HG03097 (cell line): ENCODE results near the gene PLEKHA5.
"Not testable (repeated sequence)": the region's sequence is repeated elsewhere in the genome, so short reads cannot be mapped to it uniquely, and the experiment has no call there.

Experiments
- ATAC-seq: cut with Tn5 transposase; IDR thresholded peaks from one replicate; pipeline ENCODE4 v1.9.1; 2021; ENCODE audit not compliant: unreplicated experiment, low FRiP score

The PLEKHA5 gene, protein sequence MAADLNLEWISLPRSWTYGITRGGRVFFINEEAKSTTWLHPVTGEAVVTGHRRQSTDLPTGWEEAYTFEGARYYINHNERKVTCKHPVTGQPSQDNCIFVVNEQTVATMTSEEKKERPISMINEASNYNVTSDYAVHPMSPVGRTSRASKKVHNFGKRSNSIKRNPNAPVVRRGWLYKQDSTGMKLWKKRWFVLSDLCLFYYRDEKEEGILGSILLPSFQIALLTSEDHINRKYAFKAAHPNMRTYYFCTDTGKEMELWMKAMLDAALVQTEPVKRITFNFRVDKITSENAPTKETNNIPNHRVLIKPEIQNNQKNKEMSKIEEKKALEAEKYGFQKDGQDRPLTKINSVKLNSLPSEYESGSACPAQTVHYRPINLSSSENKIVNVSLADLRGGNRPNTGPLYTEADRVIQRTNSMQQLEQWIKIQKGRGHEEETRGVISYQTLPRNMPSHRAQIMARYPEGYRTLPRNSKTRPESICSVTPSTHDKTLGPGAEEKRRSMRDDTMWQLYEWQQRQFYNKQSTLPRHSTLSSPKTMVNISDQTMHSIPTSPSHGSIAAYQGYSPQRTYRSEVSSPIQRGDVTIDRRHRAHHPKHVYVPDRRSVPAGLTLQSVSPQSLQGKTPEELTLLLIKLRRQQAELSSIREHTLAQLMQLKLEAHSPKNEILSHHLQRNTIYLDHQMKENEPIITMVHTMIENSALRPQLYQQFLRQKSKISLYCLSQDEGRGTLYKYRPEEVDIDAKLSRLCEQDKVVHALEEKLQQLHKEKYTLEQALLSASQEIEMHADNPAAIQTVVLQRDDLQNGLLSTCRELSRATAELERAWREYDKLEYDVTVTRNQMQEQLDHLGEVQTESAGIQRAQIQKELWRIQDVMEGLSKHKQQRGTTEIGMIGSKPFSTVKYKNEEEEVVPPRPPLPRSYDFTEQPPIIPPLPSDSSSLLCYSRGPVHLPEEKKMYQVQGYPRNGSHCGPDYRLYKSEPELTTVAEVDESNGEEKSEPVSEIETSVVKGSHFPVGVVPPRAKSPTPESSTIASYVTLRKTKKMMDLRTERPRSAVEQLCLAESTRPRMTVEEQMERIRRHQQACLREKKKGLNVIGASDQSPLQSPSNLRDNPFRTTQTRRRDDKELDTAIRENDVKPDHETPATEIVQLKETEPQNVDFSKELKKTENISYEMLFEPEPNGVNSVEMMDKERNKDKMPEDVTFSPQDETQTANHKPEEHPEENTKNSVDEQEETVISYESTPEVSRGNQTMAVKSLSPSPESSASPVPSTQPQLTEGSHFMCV

DNA sequence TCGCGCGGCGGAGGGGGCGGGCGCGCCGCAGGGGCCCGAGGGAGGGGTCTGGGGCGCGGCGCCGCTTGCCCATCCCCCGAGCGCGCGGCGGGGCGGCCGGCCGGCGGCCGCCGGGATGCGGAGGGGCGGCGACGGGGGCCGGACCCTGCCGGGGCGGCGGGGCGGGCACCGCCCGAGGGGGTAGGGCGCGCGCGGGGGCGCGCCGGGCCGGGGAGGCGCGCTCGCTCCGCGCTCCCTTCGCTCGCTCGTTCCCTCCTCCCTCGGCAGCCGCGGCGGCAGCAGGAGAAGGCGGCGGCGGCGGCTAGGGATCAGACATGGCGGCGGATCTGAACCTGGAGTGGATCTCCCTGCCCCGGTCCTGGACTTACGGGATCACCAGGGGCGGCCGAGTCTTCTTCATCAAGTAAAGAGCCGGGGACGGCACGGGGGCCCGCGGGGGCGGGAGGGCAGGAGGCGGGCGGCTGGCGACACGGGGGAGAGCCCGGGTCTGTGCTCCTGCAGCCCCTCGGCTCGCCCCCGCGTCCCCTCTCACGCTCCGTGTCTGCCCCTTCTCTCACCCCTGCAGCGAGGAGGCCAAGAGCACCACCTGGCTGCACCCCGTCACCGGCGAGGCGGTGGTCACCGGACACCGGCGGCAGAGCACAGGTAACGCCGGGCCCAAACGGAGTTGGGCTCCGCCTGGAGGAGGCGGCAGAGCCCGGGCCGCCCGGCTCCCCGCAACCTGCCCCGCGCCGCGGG is at the start of gene PLEKHA5:
PLEKHA5 (plus strand) TSS at position 248 of the 738 bp plus-strand sequence; CDS start at position 315, 67 bp downstream.
- no peak for ATAC-seq

DNA sequence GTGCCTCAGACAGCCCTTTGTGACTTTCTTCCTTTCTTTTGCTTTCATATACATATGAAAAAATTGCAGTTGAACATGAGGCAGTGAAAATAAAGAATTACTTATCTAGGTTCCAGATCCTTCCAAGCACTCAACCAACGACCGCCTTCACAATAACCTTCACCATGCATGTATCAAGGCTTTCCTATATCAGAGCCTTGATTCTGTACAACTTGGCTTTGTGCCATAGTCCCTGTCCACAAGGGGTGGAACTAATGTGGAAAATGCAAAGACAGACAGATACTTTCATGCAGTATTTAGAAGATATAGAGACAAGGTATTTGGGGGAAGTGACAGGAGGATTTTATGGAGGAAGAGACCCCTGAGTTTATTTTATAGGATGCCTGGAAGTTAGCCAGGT is 48.6 kb upstream of the PLEKHA5 start:
- ATAC-seq, result no peak

DNA sequence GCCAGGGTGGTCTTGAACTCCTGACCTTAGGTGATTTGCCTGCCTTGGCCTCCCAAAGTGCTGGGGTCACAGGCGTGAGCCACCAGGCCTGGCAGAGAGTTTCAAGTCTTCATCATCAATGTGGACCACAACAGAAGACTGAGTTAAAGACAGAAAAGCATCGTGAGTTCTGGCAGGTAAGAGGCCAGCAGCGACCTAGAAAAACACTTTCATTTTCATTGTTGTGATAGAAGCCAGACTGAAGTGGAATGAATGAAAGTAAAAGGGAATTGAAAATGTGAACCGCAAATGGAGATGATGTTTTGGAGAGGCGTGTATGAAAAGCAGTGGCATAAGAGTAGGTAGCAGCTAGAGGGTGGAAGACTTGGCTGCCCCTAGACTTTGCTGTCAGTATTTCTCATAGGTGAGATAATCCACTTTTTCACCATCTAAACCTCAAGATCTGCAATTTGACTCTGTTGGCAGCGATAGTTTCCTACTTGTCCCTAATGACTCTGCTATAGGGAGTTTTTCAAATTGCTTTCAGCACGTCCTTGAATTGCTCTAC is 47.1 kb upstream of the PLEKHA5 start:
- no peak for ATAC-seq

DNA sequence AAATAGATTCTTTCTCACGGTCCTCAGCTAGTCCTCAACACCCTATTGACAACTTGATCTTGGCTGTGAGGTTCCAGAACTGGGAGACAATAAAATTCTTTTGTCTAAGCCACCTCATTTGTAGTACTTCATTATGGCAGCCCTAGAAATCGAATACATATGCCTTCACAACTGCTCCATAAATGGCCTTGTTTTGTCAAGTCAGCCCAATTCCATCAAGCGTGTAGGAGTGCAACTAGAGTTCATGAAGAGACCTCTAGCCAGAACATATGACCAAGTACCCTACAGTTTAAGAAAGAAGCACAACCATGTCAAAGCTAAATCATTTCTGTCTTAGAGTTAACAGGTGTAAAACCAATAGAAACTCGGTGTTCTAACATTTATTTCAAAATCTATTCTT is 45.0 kb upstream of the PLEKHA5 start:
- no peak for ATAC-seq

DNA sequence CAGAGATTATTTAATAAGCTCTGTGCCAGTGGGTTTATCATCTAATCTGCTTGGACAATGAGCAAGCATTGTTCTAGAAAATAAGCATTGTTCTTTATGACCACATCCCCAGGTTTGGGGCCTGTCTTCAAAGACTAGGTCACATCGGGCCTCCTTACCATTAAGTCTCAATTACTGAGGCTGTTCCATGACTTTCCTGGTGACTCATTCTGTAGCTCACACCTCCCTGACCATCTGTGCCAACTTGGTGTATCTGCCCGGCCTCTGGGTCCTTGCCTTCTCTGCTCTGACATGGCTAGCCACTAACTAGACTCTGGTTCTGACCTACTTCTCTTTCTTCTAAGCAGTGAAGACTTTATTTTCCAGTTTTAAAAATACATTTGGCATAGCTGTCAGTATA is 44.4 kb upstream of the PLEKHA5 start:
- ATAC-seq, result no peak

DNA sequence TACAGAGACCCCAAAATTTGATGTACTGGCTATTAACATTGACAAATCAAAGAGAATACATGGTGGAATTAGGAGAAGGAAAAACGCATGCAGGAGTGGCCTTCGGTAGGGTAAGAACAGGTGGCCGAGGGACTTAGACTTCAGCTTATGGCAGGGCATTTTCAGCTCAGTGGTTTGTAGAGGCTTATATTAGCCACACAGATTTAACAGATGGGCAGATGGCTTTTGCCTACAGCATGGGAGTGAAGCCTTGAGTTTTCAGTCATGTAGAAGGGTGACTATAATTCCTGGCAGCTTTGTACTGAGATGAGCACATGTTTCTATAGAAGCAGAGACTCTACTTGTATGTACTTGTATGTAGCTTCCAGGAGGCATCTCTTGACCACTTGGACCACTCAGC is 40.9 kb upstream of the PLEKHA5 start:
- no peak for ATAC-seq

DNA sequence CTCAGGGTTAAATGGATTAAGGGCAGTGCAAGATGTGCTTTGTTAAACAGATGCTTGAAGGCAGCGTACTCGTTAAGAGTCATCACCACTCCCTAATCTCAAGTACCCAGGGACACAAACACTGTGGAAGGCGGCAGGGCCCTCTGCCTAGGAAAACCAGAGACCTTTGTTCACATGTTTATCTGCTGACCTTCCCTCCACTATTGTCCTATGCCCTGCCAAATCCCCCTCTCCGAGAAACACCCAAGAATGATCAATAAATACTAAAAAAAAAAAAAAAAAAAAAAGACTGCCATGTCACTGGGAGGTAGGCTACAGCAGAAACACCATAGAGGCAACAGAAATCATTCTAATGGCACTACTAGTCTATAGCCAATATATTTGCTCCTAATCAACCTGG is 37.1 kb upstream of the PLEKHA5 start:
- ATAC-seq, result not testable (repeated sequence)

DNA sequence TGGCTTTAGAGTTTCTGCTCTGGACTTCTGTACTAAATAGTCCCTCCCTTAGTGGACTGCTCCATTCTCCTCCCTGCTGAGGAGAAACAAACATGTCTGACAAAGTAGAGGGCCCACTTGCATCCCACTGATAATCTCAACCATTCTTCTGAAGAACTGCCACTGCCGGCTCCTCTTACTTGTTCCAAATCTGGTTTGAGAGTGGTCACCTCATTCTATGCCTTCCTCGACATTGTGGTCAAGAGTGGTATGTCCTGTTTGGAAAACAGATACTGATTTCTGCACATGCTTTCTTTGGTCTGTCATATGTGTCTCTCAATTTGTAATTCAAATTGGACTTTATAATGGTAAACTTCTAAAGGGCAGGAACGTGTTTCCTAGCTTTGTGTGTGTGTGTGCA is 36.3 kb upstream of the PLEKHA5 start:
- no peak for ATAC-seq

DNA sequence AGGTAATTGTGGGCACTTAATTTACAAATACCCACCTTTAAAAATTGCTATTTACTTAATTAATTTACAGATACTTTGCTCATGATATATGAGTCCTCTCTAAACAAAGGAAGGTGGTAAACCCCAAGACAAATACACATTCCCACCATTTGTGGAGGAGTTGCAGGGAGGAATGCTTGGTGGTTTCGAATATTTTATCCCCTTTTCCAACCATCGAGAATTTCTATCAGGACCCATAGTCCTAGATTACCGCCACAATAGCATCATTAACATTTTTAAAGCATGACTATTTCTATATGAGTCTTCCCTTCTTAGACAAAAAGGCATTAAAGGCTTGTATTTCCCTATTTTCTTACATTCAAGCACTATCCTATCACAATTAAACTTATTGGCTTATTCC is 34.2 kb upstream of the PLEKHA5 start:
- no peak for ATAC-seq

DNA sequence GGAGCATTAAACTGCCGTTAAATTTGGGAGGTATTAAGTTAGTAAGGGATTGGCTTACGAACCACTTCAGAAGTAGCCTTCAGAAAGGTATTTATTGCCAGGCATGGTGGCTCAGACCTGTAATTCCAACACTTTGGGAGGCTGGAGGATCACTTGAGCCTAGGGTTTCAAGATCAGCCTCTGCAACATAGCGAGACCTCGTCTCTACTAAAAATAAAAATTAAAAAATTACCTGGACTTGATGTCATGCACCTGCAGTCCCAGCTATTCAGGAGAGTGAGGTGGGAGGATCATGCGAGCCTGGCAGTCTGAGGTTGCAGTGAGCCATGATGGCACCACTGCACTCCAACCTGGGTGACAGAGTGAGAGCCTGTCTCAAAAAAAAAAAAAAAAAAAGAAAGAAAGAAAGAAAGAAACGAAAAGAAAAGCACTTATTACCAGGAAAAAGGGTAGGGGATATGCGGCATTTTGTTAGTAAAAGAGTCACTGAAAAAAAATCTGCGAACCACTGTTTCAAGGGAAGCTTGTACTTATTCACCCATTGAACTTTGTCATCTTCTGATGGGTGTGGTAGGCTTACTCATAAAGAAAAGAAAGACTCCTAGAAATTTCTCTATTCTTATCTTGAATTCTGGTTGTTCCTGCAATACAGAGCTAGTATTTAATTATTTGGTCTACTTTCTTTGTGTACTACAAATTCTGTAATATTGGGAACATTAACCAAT is 33.6 kb upstream of the PLEKHA5 start:
- no peak for ATAC-seq

DNA sequence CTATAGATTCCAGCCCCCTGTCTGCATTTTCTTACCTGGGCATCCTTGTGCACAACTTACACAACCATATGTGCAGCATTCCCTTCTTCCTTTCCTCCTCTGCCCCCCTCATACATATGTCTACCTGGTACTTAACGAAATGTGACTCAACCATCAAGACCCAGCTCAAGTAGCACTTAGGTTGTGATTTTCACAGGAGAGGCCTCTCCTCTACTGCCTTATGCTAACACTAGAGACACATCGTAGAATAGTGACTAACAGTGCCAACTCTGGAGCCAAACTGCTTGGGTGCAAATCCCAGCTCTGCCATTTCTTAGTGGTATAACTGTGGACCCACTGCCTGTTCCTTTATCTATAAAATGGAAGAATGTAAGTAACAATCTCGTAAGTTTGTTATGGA is 24.1 kb upstream of the PLEKHA5 start:
- ATAC-seq, result no peak

DNA sequence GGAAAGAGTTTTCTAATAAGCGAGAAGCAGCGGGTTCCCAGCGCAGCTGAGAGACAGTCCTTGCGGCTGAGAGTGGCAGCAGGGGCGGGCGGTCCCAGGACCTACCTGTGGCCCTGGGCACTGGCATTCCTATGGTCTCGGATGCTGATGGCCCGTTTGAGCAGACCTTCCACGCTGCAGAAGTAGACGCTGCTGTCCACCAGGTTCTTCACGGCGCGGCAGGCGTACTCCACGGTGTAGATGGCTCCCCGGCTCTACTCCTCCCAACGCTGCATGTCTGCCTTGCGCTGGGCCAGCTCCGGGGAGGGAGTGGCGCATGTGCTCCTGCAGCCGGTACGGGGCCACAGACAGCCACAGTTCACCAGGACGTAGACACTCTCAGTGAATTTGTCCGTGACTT is 21.8 kb upstream of the PLEKHA5 start:
- no peak for ATAC-seq

DNA sequence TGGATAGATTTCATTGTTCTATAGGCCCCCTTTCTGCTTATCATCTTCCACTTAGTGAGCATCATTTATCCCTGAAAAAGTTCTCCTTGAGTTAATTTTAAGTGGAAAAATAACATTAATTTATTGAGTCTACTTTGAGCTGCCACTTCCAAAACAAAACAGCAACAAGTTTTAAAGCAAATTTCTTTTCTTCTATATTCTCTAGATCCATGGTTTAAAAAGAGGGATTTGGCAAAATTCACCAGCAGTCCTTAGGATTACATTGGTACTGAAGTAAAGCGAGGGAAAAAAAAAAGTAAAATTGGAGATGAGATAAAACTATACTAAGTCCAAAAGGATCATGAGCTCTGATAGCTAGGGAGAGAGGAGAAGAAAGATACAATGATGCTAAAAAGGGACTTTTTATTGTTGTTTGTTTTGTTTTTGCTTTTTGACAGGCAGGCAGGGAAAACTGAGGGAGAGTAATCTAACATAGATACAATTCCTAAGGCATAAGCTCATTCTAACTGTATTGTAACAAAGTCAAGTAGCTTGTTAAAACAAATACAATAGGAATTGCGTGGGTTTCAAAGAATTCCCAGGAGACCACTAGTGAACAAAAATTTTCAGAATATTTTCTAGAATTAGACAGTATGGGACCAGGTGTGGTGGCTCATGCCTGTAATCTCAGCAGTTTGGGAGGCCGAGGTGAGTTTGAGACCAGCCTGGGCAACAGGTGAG is 19.2 kb upstream of the PLEKHA5 start:
- ATAC-seq, result no peak

DNA sequence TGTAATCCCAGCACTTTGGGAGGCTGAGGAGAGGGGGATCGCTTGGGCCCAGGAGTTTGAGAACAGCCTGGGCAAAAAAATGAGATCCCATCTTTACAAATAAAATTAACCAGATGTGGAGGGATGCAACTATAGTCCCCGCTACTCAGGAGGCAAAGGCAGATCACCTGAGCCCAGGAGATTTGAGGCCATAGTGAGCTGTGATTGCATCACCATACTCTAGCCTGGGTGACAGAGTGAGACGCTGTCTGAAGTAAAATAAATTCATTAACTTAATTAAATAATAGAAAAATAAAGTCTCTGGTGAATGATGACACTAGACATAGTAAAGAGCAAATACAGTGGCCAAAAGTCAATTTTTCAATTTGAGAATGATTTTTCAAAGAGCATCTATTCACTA is 16.1 kb upstream of the PLEKHA5 start:
- no peak for ATAC-seq

DNA sequence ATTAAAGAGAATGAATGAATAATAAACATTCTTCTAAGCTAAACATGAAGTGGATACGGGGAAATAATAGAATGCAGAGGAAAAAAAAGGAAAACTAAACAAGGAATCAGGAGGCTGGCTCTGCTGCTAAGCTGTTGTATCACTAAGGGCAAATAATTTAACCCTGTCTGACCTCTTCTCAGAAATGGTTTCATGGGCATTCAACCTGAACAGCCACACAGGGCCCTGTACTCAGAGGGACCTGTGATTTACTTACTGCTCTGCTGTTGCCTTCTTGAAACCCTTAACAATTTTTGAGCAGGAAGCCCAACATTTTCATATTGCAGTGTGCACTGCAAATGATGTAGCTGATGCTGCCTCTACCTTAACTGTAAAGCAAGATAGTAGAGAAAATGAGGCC is 14.2 kb upstream of the PLEKHA5 start:
- ATAC-seq, result no peak

DNA sequence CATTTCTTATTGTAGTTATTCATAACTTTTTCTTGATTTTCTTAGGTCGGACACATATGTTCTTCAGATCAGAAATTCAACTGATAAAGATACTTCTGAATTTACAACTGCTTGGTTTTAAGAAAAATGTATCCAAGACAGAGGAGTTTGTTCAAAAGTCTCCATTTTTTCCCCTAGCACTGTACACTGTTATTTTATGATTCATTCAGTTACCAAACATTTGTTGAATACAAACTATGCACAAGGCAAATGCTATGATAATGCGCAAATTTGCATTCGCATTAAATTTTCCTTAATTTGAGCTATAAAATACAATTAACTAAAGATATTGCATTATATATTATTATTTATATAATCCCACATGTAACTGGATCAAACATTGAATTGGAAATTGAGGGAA is 10.1 kb upstream of the PLEKHA5 start:
- ATAC-seq, result no peak

DNA sequence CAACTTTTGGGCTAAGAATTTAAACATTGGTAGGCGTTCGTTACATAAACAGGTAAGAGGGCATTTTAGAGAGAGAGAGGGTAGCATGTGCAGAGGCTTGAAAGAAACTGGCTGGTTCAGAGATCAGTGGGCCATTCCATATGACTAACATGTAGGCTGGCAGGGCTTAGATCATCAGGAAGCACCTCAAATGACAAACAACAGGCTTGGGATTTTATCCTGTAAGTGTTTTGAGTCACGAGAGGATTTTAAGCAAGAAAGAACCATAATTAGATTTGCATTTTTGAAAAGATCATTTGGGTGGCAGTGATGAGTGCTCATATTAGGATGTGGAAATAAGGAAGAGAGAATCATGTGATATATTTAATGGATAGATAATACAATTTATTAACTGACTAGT is 8.7 kb upstream of the PLEKHA5 start:
- ATAC-seq, result no peak

DNA sequence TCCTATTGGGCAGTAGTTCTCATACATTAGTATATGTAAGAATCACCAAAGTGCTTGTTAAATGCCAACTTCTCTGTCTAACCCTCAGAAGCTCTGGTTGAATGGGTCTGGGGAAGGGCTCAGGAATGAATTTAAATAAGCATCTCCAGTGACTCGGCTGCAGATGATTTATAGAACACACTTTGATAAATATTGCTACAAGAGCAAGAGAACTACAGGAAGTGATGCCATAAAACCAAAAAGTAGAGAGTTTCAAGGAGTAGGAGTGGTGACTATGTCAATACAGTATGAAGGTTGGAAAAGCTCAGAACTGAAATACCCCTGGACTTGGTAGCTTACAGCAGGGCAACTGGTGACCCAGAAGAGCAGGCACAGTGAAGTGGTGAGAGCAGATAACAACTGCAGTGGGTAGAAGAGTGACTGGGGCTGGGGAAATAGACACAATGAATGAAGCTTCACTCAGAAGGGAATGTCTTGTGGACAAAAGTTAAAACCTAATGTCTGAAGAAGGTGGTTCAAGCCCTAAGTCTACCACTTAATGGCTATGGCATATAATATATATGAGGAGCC is 8.0 kb upstream of the PLEKHA5 start:
- no peak for ATAC-seq
